HL-60 (cell line): ENCODE measurements around the gene ABCA6.

Experiments used
- DNase-seq, 2 experiments: peaks; one replicate each; pipeline ENCODE4 v3.0.0-alpha.2; 2010 to 2020; ENCODE audit warnings: low read depth in 1 of 2, low spot score in 1 of 2
- H3K27ac ChIP-seq: fragments of 250-450 bp; sonication (Bioruptor Pico); replicated peaks from 2 replicates; pipeline ENCODE4 v1.5.1; 2020; ENCODE audit warnings: mild to moderate bottlenecking, moderate library complexity
- H3K27me3 ChIP-seq: fragments of 250-450 bp; sonication (Bioruptor Pico); 2 replicates; pipeline ENCODE4 v1.5.1; 2021; ENCODE audit warnings: mild to moderate bottlenecking, moderate library complexity; ENCODE audit not compliant: insufficient read depth, poor library complexity, severe bottlenecking
- H3K4me3 ChIP-seq: replicated peaks from 2 replicates; pipeline ENCODE4 v1.5.1; 2011; ENCODE audit warnings: mild to moderate bottlenecking, control low read depth, low read length; ENCODE audit not compliant: insufficient read depth
- GABPA ChIP-seq: IDR thresholded peaks from 2 replicates; pipeline ENCODE4 v1.6.1; 2012; ENCODE audit warnings: low read depth
- POLR2AphosphoS5 ChIP-seq: IDR thresholded peaks from 2 replicates; pipeline ENCODE4 v1.6.1; 2012; ENCODE audit warnings: low read depth
- SPI1 ChIP-seq: IDR thresholded peaks from 2 replicates; pipeline ENCODE4 v1.6.1; 2012; ENCODE audit warnings: low read depth, mild to moderate bottlenecking, borderline replicate concordance
- TF ChIP-seq, protein P1 (sequence below): IDR thresholded peaks from 2 replicates; pipeline ENCODE4 v1.6.1; 2012; ENCODE audit warnings: low read depth; ENCODE audit not compliant: insufficient replicate concordance
- TF ChIP-seq, protein P2 (sequence below): IDR thresholded peaks from one replicate; pipeline ENCODE4 v1.5.1; 2011; ENCODE audit warnings: low read length, control low read depth, inconsistent platforms; ENCODE audit not compliant: insufficient read depth

Gene ABCA6

DNA sequence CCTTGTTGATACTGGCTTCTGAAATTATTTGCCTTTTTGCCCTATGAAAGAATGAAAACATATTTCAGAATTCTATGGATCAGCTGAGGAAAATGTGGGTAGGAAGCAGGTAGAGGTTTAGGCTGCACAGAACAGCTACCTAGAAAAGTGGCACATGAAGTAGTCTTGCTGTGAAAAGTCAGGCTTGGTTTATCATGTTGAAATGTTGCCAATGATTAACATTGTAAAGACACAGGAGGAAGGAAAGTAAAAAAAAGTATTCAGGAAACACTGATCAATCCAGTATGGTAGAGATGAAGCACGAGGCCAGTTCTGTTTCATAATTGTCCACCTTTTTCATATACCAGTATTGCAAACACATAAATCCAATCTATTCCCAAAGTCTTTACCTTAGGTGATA is 29.9 kb downstream of the ABCA6 start:
- TF ChIP-seq GABPA (no peak), SPI1 (no peak), POLR2AphosphoS5 (no peak)
- TF ChIP-seq, protein P1, sequence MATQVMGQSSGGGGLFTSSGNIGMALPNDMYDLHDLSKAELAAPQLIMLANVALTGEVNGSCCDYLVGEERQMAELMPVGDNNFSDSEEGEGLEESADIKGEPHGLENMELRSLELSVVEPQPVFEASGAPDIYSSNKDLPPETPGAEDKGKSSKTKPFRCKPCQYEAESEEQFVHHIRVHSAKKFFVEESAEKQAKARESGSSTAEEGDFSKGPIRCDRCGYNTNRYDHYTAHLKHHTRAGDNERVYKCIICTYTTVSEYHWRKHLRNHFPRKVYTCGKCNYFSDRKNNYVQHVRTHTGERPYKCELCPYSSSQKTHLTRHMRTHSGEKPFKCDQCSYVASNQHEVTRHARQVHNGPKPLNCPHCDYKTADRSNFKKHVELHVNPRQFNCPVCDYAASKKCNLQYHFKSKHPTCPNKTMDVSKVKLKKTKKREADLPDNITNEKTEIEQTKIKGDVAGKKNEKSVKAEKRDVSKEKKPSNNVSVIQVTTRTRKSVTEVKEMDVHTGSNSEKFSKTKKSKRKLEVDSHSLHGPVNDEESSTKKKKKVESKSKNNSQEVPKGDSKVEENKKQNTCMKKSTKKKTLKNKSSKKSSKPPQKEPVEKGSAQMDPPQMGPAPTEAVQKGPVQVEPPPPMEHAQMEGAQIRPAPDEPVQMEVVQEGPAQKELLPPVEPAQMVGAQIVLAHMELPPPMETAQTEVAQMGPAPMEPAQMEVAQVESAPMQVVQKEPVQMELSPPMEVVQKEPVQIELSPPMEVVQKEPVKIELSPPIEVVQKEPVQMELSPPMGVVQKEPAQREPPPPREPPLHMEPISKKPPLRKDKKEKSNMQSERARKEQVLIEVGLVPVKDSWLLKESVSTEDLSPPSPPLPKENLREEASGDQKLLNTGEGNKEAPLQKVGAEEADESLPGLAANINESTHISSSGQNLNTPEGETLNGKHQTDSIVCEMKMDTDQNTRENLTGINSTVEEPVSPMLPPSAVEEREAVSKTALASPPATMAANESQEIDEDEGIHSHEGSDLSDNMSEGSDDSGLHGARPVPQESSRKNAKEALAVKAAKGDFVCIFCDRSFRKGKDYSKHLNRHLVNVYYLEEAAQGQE, result no peak
- TF ChIP-seq, protein P2, sequence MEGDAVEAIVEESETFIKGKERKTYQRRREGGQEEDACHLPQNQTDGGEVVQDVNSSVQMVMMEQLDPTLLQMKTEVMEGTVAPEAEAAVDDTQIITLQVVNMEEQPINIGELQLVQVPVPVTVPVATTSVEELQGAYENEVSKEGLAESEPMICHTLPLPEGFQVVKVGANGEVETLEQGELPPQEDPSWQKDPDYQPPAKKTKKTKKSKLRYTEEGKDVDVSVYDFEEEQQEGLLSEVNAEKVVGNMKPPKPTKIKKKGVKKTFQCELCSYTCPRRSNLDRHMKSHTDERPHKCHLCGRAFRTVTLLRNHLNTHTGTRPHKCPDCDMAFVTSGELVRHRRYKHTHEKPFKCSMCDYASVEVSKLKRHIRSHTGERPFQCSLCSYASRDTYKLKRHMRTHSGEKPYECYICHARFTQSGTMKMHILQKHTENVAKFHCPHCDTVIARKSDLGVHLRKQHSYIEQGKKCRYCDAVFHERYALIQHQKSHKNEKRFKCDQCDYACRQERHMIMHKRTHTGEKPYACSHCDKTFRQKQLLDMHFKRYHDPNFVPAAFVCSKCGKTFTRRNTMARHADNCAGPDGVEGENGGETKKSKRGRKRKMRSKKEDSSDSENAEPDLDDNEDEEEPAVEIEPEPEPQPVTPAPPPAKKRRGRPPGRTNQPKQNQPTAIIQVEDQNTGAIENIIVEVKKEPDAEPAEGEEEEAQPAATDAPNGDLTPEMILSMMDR, result no peak
- DNase-seq, result no peak
- Histone ChIP-seq H3K4me3 (no peak overlapping the region), H3K27ac (no peak overlapping the region), H3K27me3 (no peaks in the 10 kb centered on the region)

DNA sequence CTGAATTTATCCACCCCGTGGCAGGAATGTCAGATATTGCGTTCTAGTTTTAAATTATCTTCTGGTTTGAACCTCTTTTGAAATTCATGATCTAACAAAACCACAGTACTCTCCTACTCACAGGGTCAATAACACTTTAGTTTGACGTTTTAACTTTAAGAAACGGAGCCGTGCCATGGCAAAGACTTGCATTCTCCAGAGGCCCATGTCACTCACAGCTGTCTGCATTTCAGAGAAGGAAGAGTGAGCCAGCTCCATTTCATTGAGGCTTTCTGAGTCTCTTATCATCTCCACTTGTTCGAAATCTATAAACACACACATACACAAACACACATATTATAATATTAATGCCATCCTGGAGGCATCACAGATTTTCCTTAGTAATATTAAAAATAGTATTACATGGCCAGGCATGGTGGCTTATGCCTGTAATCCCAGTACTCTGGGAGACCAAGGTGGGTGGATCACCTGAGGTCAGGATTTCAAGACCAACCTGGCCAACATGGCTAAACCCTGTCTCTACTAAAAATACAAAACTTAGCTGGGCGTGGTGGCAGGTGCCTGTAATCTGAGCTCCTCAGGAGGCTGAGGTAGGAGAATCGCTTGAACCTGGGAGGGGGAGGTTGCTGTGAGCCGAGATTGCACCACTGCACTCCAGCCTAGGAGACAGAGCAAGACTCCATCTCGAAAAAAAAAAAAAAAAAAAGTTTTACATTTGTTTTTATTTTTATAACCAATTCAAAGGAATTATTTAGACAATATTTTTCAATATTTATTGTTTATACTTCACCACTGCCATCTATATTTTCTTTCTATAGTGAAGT is 35.6 kb downstream of the ABCA6 start:
- no peaks in the 10 kb centered on the region for H3K27me3 ChIP-seq
- no peak for DNase-seq
- H3K4me3 ChIP-seq, result no peak overlapping the region
- H3K27ac ChIP-seq, result no peak overlapping the region
- no peak for TF ChIP-seq POLR2AphosphoS5
- TF ChIP-seq, protein P1, result no peak
- TF ChIP-seq GABPA, result no peak
- TF ChIP-seq SPI1, result no peak
- TF ChIP-seq, protein P2, result no peak

DNA sequence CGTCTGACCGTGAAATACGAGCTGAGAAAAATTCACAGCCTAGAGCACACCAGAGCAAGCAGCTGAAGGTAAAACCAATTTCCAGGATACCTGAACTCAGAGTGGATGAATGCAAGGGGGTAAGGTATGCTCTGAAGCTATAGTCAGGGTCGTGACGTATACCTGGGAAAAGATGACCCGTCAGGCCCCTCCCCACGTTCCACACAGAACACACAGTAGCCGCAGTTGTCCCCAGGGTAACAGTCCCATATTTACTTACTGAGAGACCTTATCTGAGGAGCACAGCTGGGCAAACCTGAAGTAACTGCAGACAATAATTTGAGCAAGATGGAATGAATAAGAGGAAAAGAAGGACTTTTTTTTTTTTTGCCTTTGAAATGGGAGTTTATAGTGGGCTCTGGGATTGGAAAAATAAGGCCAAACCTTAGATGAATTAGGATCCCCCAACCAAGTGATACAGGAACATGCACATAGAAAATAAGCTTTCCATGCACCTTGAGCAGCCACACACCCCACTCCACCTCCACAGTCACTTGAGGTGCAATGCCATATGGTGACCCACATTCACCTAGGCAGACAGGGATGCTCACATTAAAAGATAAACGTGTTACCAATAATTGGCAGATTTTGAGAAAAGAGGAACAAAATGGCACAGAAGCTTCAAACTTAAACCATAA is 38.0 kb downstream of the ABCA6 start:
- DNase-seq, result no peak
- Histone ChIP-seq H3K27ac (no peak overlapping the region), H3K27me3 (no peaks in the 10 kb centered on the region), H3K4me3 (no peak overlapping the region)
- TF ChIP-seq, protein P1, result no peak
- TF ChIP-seq, protein P2, result no peak
- TF ChIP-seq SPI1 (no peak), POLR2AphosphoS5 (no peak), GABPA (no peak)
